SIG-M5 (cell line): ENCODE results near the gene WHRN.

ENCODE experiments used
- DNase-seq: peaks from one replicate; lab custom pipeline; 2025; lab: John Stamatoyannopoulos, UW

The WHRN gene

GRCh38 chr9:114505187-114506081 lies at the start of gene WHRN:
Gene WHRN (minus strand): TSS chr9:114505473. CDS start chr9:114504801, 672 bp downstream.
- DNase-seq, result no peak

DNA sequence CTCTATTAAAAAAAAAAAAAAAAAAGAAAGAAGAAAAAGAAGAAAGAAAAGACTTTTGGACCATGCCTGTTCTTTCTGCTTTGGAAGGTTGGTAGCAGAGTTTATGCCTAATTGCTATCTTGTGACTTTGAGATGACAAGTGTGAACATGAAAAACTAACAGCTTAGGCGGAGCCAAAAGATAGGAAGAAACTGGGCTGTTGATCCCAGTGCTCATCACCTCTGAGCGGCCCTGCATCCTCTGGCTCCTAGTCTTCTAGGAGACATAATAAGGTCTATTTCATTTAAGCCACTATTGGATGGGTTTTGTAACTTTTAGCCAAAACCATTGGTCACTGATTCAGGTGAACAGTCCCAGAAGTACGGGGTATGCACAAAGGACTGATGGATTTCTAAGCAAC lies 47.9 kb upstream of the WHRN start:
- DNase-seq, result no peak

- no peak for DNase-seq
These were observed 47.4 kb upstream of the WHRN start for GRCh38 chr9:114552706-114553105.

DNA sequence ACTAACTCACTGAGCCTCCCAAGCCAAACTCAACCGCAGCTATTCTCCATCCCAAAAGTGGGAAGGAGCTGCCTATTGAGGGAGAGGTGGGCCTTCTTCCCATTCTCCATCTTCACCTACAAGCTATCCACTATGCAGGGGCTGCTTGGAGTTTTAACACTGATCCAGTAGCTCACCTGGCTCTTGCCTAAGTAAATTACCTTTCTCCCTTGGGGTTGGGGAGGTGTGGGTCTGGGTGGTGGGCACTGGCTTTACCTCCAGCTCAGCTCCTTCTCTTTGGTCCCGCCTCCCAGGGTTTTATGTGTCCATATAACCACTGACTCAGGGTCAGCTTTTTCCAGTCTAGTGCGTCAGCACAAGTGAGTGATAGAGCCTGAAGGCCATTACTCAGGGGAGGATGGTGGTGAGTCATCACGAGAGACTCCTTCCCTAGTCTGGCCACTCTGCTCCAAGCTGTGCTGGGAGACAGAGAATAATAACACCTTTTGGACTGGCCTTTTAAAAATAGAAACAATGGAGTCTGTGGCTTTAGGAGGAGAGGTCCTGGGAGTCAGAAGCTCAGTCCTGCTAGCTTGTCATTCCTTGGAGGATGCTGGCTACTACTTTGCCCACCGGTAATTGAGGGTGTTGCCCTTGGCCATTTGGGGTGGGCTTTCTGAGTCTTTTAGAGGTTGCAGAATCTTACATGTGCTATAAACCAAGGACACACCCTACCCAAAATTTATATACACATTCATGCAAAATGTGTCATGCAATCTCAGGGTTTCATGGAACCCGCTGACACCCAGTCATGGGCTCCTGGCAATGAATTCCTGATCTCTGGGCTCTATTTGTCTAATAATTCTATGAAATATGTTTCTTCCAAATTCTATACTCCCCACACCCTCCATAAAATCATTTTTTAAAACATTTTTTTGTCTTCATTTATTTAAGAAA lies 46.7 kb upstream of the WHRN start:
- DNase-seq, result no peak

- no peak for DNase-seq
These were observed 44.5 kb upstream of the WHRN start for GRCh38 chr9:114549697-114550330.

- no peak for DNase-seq
These were observed 41.6 kb upstream of the WHRN start for GRCh38 chr9:114546851-114547250.

- DNase-seq, result no peak
These were observed 39.8 kb upstream of the WHRN start for GRCh38 chr9:114545055-114545454.

DNA sequence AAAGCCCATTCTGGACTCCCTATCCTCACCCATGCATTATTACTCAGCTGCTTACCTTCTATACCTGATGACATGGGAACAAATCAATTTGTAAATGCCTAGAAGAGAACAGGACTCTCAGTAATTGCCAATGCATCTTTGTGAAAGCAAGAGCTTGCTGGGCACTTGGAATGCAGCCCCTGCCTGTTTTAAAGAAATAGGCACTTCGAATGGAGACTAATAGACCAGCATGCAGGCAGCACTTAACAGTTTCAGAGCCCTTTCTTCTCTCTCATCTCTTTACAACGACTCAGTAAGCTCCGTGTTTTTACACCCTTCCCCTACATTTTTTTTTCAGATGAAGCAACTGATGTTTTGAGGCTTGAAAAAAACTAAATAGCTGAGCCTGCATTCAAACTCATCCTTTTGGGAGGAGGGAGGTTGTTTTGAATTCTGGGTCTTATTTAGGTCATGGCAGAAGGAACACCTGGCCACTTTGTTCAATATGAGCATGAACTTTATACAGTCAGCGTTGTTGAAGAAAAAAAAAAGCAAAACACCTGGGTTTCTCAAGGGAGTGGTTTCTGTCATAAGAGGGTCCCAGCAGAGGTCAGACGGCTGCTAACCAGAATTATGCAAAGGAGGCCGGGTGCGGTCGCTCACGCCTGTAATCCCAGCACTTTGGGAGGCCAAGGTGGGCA lies 34.6 kb upstream of the WHRN start:
- DNase-seq, result no peak

DNA sequence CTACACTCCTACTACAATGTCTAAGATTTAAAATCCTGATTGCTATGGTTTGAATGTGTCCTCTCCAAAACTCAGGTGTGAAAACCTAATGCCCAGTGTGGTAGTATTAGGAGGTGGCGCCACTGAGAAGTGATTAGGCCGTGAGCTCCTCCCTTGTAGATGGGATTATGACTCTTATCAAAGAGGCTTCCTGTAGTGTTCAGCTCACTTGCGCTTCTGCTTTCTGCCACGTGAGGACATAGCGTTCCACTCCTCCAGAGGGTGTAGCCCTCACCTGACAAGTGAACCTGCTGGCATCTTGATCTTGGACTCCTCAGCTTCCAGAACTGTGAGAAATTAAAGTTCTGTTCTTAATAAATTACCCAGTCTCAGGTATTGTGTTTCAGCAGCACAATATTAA lies 33.0 kb upstream of the WHRN start:
- DNase-seq, result no peak

- no peak for DNase-seq
These were observed 27.4 kb upstream of the WHRN start for GRCh38 chr9:114532561-114533237.

DNA sequence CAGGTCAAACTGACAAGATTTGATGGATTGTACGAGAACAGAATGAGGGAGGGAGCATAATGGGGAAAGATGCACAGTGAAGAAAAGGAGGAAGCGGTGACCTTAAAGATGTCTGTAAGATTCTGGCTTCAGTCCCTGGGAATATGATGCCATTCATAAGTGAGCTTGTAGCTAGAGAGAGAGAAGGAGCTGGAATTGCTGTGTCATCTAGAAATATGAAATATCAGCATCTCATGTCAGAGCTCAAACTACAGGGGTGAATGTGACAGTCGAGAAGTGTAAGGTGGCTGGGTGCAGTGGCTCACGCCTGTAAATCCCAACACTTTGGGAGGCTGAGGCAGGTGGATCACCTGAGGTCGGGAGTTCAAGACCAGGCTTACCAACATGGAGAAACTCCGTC lies 24.0 kb upstream of the WHRN start:
- DNase-seq, result no peak

DNA sequence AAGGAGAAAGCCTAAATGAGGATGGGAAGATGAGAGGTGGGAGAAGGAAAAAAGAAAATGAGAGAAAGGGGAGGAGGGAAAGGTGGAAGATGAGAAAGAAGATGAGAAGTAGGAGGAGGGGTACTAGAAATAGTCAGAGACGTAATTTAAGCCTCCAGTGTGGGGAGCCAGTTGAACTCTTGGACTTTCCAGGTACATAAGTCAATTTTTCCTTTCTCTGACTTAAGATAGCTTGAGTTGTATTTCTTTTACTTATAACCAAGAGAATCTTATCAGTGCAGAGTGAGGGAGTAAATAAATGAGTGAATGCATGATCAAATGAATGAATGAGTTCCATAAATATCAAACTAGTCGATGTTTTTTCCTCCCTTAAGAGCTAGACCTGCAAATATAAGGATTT lies 21.5 kb upstream of the WHRN start:
- no peak for DNase-seq

DNA sequence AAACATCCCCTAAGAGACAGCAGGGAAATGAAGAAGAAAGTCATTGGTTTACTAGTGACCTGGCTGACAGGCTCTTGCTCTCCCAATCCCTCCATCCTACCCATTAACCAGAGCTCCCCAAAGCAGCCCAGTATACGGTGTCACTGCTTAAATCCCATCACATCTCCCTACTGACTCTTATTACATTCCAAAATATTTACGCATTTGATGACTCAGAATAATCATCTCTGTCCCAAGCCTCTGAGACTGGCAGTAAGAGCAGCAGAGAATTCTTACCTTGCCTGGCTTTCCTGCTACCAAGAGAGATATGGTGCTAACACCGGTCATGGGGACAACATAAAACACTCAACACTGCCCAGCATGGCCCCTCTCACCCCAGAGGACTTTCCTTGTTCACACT lies 20.2 kb upstream of the WHRN start:
- no peak for DNase-seq

DNA sequence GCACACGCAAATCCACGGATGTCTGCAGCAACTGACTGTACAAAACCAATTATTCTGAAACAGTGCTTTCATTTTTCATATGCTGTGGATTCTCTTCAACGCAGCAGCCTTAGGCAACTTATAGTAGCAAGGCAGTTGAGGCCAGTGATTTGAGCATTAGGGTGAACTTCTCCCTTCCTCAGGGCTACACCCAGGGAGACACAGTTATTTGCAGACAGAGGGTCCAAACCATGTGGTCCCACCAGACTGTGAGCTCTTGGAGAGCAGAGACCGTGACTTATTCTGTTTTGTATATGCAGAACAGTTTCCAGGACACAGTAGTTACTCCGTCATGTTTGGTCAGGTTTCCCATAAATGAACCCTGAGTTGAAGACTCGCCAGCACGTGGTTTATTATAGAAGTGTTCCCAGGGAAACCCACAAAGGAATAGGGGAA lies 19.0 kb upstream of the WHRN start:
- no peak for DNase-seq

DNA sequence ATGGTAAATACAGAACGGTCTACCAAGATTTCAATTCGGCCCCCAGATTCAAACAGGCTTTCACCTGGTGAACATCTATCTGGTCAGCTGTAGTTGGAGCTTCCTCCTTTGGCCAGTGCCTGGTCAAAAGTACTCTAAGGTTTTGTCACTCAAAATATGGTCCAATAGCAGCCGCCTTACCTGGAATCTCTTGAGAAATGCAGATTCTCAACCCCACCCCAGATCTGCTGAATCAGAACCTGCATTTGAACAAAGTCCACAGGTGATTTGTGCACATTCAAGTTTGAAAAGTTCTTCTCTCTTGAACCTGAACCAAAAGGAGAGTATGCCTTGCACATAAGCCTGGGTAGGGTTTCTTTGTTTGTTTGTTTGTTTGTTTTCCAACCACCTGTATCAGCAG lies 17.6 kb upstream of the WHRN start:
- no peak for DNase-seq

- DNase-seq, result no peak
These were observed 17.0 kb upstream of the WHRN start for GRCh38 chr9:114522286-114522685.

DNA sequence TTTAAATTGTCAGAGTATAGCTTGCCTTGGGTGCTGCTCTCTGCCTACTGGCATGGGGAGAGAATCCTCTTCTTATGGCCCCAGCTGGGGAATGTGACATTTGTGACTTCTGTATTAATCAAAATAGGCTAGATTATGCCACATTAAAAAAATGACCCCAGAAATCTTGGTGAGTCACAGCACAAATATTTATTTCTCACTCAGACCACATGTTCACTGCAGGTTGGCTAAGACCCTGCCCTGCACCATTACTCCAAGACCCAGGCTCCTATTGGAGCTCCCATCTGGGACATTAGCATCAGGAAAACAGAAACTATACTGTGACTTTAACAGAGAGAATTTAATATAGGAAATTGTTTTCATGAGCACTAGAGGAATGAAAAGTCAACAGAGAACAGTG lies 16.6 kb upstream of the WHRN start:
- no peak for DNase-seq

- DNase-seq, result no peak
These were observed 13.3 kb upstream of the WHRN start for GRCh38 chr9:114518599-114519022.

DNA sequence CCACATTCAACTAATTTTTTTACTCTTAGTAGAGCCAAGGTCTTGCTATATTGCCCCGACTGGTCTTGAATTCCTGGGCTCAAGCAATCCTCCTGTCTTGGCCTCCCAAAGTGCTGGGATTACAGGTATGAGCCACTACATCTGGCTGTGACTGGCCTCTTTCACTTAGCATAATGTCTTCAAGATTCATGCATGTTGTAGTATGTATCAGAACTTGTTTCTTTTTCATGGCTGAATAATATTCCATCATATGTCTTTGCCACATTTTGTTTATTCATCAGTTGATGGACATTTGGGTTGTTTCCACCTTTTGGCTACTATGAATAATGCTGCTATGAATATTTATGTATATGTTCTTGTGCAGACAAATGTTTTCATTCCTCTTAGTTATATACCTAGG lies 12.8 kb upstream of the WHRN start:
- no peak for DNase-seq

DNA sequence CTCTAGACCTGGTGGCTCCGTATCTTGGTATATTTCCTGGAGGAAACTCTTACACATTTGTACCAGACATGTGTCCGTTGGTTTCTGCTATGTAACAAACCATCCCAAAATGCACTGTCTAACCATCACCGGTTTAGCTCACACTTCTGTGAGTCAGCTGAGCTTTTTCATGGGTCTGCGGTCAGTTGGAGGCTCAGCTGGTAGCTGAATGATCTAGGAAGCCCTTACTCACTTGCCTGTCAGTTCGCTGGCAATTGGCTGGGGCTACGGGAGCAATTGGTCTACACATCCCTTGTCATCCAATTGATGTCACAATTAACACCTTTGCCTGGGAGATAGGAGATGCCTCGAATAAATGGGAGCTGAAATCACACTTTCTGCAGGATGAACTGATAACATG lies 11.6 kb upstream of the WHRN start:
- DNase-seq, result no peak

DNA sequence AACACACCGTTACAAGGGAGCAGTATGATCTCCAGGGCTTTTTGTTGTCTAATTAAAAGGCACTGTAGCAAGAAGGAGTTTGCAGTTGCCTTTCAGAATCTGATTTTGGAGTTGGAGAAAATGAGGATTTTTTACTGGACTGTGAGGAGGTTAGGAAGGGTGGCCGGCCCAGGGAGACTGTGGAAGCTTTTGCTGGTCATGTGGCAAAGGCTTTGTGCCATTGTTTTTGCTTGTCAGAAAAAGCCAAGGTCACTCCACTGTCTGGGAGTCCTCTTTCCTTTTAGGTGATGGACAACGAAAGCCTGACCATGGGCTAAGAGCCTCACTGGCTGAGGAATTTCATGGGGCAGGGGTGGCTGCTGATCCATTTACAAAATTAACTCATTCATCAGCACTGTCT lies 10.3 kb upstream of the WHRN start:
- DNase-seq, result no peak
